Endodermal cell (in vitro differentiated cells): Measurements from ENCODE around the gene DPP6. TPM values are rescaled to one million over a fixed set of nuclear protein-coding genes. Genes with fewer than 3 reads are reported as not detected.

Source experiments
- DNase-seq: peaks from one replicate; pipeline ENCODE4 v3.0.0-alpha.2; 2017
- H3K27ac ChIP-seq: 2 replicates; pipeline ENCODE4 v1.5.1; 2013; ENCODE audit warnings: mild to moderate bottlenecking, low read depth, low read length, moderate library complexity
- H3K27me3 ChIP-seq: 2 replicates; pipeline ENCODE4 v1.6.1; 2013; ENCODE audit warnings: mild to moderate bottlenecking, low read length, moderate library complexity; ENCODE audit not compliant: insufficient read depth, control insufficient read depth, poor library complexity, severe bottlenecking
- H3K36me3 ChIP-seq: 2 replicates; pipeline ENCODE4 v1.7.0; 2013; ENCODE audit warnings: mild to moderate bottlenecking, low read length, moderate library complexity; ENCODE audit not compliant: control insufficient read depth, insufficient read depth
- H3K4me1 ChIP-seq: one replicate; pipeline ENCODE4 v1.7.0; 2013; ENCODE audit warnings: low read length; ENCODE audit not compliant: control insufficient read depth, insufficient read depth
- H3K4me3 ChIP-seq: 2 replicates; pipeline ENCODE4 v1.5.1; 2013; ENCODE audit warnings: mild to moderate bottlenecking, low read length, moderate library complexity
- H3K9ac ChIP-seq: 2 replicates; pipeline ENCODE4 v1.6.1; 2013; ENCODE audit warnings: mild to moderate bottlenecking, low read length, moderate library complexity; ENCODE audit not compliant: poor library complexity, severe bottlenecking; ENCODE audit errors: extremely low read depth
- H3K9me3 ChIP-seq: 2 replicates; pipeline ENCODE4 v1.6.1; 2013; ENCODE audit warnings: mild to moderate bottlenecking, low read length, moderate library complexity; ENCODE audit not compliant: control insufficient read depth
- H3K27ac Mint-ChIP-seq: 2 replicates; pipeline ENCODE4 v1.8.0; 2020; ENCODE audit warnings: mixed read lengths
- H3K27me3 Mint-ChIP-seq: 2 replicates; pipeline ENCODE4 v1.8.0; 2021; ENCODE audit warnings: mild to moderate bottlenecking, mixed read lengths; ENCODE audit not compliant: insufficient read depth
- H3K36me3 Mint-ChIP-seq: 2 replicates; pipeline ENCODE4 v1.8.0; 2020; ENCODE audit warnings: low read depth, mixed read lengths
- H3K4me1 Mint-ChIP-seq: 2 replicates; pipeline ENCODE4 v1.8.0; 2020; ENCODE audit warnings: mixed read lengths
- H3K4me3 Mint-ChIP-seq: 2 replicates; pipeline ENCODE4 v1.8.0; 2020; ENCODE audit warnings: mild to moderate bottlenecking, moderate library complexity, mixed read lengths
- H3K9me3 Mint-ChIP-seq: 2 replicates; pipeline ENCODE4 v1.8.0; 2020; ENCODE audit warnings: mild to moderate bottlenecking, mixed read lengths
- WGBS, 2 experiments: methylation state at CpG; one replicate each; pipeline versions ENCODE4 v1.1.5 to v1.1.7; 2013; ENCODE audit warnings: missing lambda C conversion rate in 2 of 2, mixed read lengths in 1 of 2; ENCODE audit not compliant: insufficient coverage in 1 of 2, insufficient read length in 1 of 2; 5-methylcytosine and 5-hydroxymethylcytosine counted together
- total RNA-seq, 2 donors: library from RNA; stranded (reverse); fragmentation: NEBNext Ultra II Directional in 1 of 2; extraction: Animal tissue kit (Norgen Biotek cat#: 25700) in 1 of 2; gene quantifications; 2 replicates in 1 of 2; 3 replicates in 1 of 2; pipeline ENCODE4 v1.2.1, GENCODE V29; 2021
- TF ChIP-seq, protein P1 (sequence below): fragments of 200-600 bp; sonication (generic); conservative IDR thresholded peaks from 2 replicates; pipeline ENCODE4 v1.5.0; 2021; ENCODE audit warnings: antibody characterized with exemption, mild to moderate bottlenecking

DPP6 gene
- total RNA-seq, 2 donors from 2014 or later, result 1.7 to 3.0 TPM

DNA sequence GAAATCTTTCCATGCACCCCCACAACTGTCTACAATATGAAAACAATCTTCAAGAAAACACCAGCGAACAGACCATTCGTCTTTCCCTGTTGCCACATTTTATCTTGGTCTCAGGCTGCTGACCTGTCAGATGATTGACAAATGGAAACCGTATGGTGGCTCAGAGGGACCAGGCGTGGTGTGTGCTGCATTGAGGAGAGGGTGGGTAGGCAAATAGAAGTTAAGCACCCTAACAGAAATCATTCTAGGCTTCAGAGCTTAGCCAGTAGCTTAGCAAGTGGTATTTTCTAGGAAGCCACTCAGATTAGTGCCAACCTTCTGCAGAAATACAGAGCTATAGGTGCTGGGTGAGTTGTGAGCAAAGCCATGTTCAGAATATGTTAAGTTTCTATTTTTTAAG, 114.9 kb downstream of the DPP6 start:
- 75 to 100% methylated on average over 2 to 4 of the region's 4 CpGs for WGBS, 2 experiments
- H3K4me3 ChIP-seq, result no peak overlapping the region
- DNase-seq, result no peak
- no peaks in the 10 kb centered on the region for H3K27me3 Mint-ChIP-seq
- H3K27ac Mint-ChIP-seq, result no peak overlapping the region
- H3K9me3 Mint-ChIP-seq, result no peaks in the 10 kb centered on the region
- no peaks in the 10 kb centered on the region for H3K36me3 Mint-ChIP-seq
- no peak overlapping the region for H3K9ac ChIP-seq
- no peak overlapping the region for H3K4me3 Mint-ChIP-seq
- no peaks in the 10 kb centered on the region for H3K36me3 ChIP-seq
- TF ChIP-seq, protein P1, sequence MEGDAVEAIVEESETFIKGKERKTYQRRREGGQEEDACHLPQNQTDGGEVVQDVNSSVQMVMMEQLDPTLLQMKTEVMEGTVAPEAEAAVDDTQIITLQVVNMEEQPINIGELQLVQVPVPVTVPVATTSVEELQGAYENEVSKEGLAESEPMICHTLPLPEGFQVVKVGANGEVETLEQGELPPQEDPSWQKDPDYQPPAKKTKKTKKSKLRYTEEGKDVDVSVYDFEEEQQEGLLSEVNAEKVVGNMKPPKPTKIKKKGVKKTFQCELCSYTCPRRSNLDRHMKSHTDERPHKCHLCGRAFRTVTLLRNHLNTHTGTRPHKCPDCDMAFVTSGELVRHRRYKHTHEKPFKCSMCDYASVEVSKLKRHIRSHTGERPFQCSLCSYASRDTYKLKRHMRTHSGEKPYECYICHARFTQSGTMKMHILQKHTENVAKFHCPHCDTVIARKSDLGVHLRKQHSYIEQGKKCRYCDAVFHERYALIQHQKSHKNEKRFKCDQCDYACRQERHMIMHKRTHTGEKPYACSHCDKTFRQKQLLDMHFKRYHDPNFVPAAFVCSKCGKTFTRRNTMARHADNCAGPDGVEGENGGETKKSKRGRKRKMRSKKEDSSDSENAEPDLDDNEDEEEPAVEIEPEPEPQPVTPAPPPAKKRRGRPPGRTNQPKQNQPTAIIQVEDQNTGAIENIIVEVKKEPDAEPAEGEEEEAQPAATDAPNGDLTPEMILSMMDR, result no peak
- no peaks in the 10 kb centered on the region for H3K4me1 ChIP-seq
- no peak overlapping the region for H3K27ac ChIP-seq
- no peaks in the 10 kb centered on the region for H3K9me3 ChIP-seq
- no peaks in the 10 kb centered on the region for H3K27me3 ChIP-seq
- H3K4me1 Mint-ChIP-seq, result peaks cover 3% of the 10 kb centered on the region

DNA sequence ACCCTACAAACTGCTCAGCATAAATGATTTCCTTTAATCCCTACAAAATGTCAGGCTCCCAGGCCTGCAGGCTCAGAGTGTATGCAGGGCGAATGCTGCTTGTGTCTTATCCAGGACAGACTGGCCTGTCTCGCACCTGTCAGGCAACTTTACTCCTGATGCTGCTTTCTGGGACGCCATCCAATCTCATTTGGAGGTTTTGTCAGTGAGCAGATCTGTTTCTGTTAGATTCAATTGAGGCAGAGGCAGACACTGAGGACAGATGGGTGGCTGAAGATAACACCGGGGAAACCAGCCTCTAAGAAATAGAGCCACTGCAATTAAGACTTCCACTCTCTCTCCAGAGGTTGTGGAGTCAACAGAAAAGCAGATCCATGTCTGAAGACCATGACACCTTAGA, 115.6 kb downstream of the DPP6 start:
- Histone ChIP-seq H3K36me3 (no peaks in the 10 kb centered on the region), H3K9ac (no peak overlapping the region), H3K4me3 (no peak overlapping the region), H3K4me1 (no peaks in the 10 kb centered on the region), H3K9me3 (no peaks in the 10 kb centered on the region), H3K27ac (no peak overlapping the region), H3K27me3 (no peaks in the 10 kb centered on the region)
- WGBS, 2 experiments, result 87% methylated on average over 4 of the region's 4 CpGs
- H3K27me3 Mint-ChIP-seq, result no peaks in the 10 kb centered on the region
- peaks cover 8% of the 10 kb centered on the region for H3K4me1 Mint-ChIP-seq
- no peaks in the 10 kb centered on the region for H3K9me3 Mint-ChIP-seq
- H3K36me3 Mint-ChIP-seq, result no peaks in the 10 kb centered on the region
- no peak for DNase-seq
- TF ChIP-seq, protein P1, result no peak
- H3K4me3 Mint-ChIP-seq, result no peak overlapping the region
- H3K27ac Mint-ChIP-seq, result no peak overlapping the region

DNA sequence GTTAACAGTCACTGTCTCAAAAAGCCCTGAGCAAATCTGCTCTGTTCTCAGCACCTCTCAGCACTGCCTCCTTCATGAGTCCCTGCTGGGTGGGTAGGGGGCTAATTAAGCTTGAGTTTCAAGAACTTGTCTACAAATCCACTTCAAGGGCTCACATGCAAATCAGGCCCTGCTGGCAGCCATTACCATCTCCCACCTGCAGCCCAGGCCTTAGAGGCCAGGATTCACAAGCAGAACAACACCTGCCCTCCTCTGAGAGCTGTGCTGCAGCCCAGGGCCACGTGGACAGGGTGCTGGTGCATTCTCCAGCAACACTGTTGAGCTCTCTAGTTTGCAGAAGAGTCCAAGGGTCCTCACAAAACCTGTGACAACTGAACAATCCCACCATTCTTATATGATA, 119.2 kb downstream of the DPP6 start:
- Mint-ChIP-seq H3K9me3 (no peaks in the 10 kb centered on the region), H3K27ac (no peak overlapping the region), H3K36me3 (no peaks in the 10 kb centered on the region), H3K4me1 (peaks cover 15% of the 10 kb centered on the region), H3K4me3 (no peak overlapping the region), H3K27me3 (no peaks in the 10 kb centered on the region)
- TF ChIP-seq, protein P1, result no peak
- 14% methylated on average over 1 of the region's 1 CpG; no CpG with 5 or more reads in 1 of the 2 experiments for WGBS, 2 experiments
- no peaks in the 10 kb centered on the region for H3K27me3 ChIP-seq
- H3K36me3 ChIP-seq, result no peaks in the 10 kb centered on the region
- H3K27ac ChIP-seq, result no peak overlapping the region
- DNase-seq, result peak; percentile 82
- no peak overlapping the region for H3K4me3 ChIP-seq
- no peak overlapping the region for H3K9ac ChIP-seq
- H3K9me3 ChIP-seq, result no peaks in the 10 kb centered on the region
- H3K4me1 ChIP-seq, result no peaks in the 10 kb centered on the region
